ENCODE data around the gene LBX1. TPM values are rescaled to one million over a fixed set of nuclear protein-coding genes. Genes with fewer than 3 reads are reported as not detected.

LBX1 gene
- total RNA-seq, 2 donors from 2014 or later = not detected

- Histone ChIP-seq H3K36me3 (no peaks in the 10 kb centered on the region), H3K9me3 (no peaks in the 10 kb centered on the region), H3K27ac (no peak overlapping the region), H3K4me1 (ENCODE audit: control insufficient read depth in 1 of 2, low read depth in 2 of 2) (peaks cover 0 to 10% of the 10 kb centered on the region in 2 donors), H3K27me3 (replicated peaks; ENCODE audit: insufficient read depth) (peaks cover 28% of the 10 kb centered on the region), H3K4me3 (peak overlapping the region; percentile 2)
- no peak for ATAC-seq (ENCODE audit: insufficient number of reproducible peaks, low FRiP score, low read depth)
- TF ChIP-seq CTCF (IDR thresholded peaks at IDR 0.05) = no peak
- no peak for DNase-seq (ENCODE audit: low spot score)
Measured at GRCh38 chr10:101236376-101237080, 7.3 kb upstream of the LBX1 start.

DNA sequence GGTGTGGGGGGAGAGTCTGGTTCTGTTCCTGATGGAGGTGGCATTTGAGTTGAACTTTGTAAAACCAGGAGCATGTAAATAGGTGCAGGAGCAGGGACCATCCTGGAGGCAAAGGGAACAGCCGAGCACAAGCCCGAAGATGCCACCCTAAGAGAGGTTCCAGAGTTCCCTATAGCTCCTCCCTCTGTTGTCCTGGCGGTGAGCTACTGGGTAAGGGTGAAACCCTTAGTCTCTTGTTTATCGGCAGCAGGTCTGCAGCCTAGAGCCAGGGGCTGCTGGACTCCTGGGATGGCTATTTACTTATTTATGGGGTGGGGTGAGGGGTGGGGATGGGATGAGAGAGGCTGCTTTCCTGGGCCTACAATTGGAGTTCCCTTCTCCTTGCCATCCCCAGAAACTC lies 6.5 kb upstream of the LBX1 start:
- peaks cover 0 to 10% of the 10 kb centered on the region in 2 donors for H3K4me1 ChIP-seq (ENCODE audit: control insufficient read depth in 1 of 2, low read depth in 2 of 2)
- DNase-seq (ENCODE audit: low spot score) (no peak), ATAC-seq (ENCODE audit: insufficient number of reproducible peaks, low FRiP score, low read depth) (no peak)
- H3K4me3 ChIP-seq = no peak overlapping the region
- H3K27ac ChIP-seq = no peak overlapping the region
- no peaks in the 10 kb centered on the region for H3K36me3 ChIP-seq
- H3K9me3 ChIP-seq = no peaks in the 10 kb centered on the region
- peaks cover 28% of the 10 kb centered on the region for H3K27me3 ChIP-seq (replicated peaks; ENCODE audit: insufficient read depth)
- no peak for TF ChIP-seq CTCF (IDR thresholded peaks at IDR 0.05)

GRCh38 chr10:101234333-101234732 lies 5.1 kb upstream of the LBX1 start:
- Histone ChIP-seq H3K4me3 (no peak overlapping the region), H3K27me3 (replicated peaks; ENCODE audit: insufficient read depth) (peaks cover 43% of the 10 kb centered on the region), H3K4me1 (ENCODE audit: control insufficient read depth in 1 of 2, low read depth in 2 of 2) (peaks cover 8 to 20% of the 10 kb centered on the region in 2 donors), H3K36me3 (no peaks in the 10 kb centered on the region), H3K27ac (no peak overlapping the region), H3K9me3 (no peaks in the 10 kb centered on the region)
- no peak for TF ChIP-seq CTCF (IDR thresholded peaks at IDR 0.05)
- DNase-seq (ENCODE audit: low spot score) = no peak
- ATAC-seq (ENCODE audit: insufficient number of reproducible peaks, low FRiP score, low read depth) = no peak

DNA sequence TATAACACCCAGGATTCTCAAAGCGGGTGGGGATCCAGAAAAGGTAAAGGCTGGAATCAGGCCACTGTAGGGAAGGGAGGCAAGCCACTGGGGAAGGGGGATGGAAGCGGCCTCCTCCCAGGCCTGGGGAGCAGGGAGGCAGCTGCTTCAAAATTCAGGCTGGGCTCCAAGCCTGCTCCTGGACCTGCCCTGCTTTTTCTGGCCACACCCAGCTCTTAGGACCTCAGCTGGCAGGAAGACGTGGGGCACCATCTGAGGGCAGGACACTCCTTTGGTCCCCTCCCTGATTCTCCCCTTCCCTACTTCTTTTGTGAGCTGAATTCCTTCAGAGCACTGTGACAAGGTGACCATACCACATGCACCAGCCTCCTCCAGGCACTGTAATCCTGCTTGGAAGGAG lies 4.6 kb upstream of the LBX1 start:
- ATAC-seq (ENCODE audit: insufficient number of reproducible peaks, low FRiP score, low read depth) = no peak
- H3K36me3 ChIP-seq = no peaks in the 10 kb centered on the region

DNA sequence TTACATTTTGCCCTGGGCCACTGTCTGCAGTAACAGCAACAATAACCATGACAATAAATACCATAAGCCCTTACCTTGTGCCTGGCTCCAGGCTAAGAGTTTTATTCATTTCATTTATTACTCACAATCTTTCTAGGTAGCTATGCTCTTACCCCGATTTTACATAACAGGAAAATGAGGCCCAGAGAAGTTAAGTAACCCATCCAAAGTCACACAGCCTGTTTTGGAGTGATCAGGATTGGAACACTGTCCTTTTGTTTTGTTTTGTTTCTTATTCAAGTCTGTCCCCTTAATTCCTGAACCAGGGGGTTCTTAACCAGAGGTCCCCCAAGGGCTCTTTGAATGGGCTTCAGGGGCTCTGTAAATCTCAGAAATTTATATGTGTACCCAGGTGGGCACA lies 4.2 kb upstream of the LBX1 start:
- no peak for ATAC-seq (ENCODE audit: insufficient number of reproducible peaks, low FRiP score, low read depth)
- H3K27ac ChIP-seq = no peak overlapping the region
- H3K36me3 ChIP-seq = no peaks in the 10 kb centered on the region
- H3K4me3 ChIP-seq = no peak overlapping the region
- TF ChIP-seq CTCF (IDR thresholded peaks at IDR 0.05) = no peak
- no peaks in the 10 kb centered on the region for H3K9me3 ChIP-seq
- peaks cover 15 to 29% of the 10 kb centered on the region in 2 donors for H3K4me1 ChIP-seq (ENCODE audit: control insufficient read depth in 1 of 2, low read depth in 2 of 2)
- H3K27me3 ChIP-seq (replicated peaks; ENCODE audit: insufficient read depth) = peaks cover 44% of the 10 kb centered on the region
- no peak for DNase-seq (ENCODE audit: low spot score)

More for the DNA sequence above, 4.6 kb upstream of the LBX1 start:
- Histone ChIP-seq H3K27me3 (replicated peaks; ENCODE audit: insufficient read depth) (peaks cover 47% of the 10 kb centered on the region), H3K9me3 (no peaks in the 10 kb centered on the region), H3K4me3 (no peak overlapping the region), H3K27ac (no peak overlapping the region), H3K4me1 (ENCODE audit: control insufficient read depth in 1 of 2, low read depth in 2 of 2) (peaks cover 13 to 25% of the 10 kb centered on the region in 2 donors)
- no peak for TF ChIP-seq CTCF (IDR thresholded peaks at IDR 0.05)
- no peak for DNase-seq (ENCODE audit: low spot score)

Measured in thoracic aorta (tissue), 2 donors.